ENCODE measurements around the gene TRPV3. TPM values are rescaled to one million over a fixed set of nuclear protein-coding genes. Genes with fewer than 3 reads are reported as not detected.

TRPV3 gene
- total and polyA plus RNA-seq, 2 of the 8 experiments (the other 6 are each of a cell fraction or from before 2014, with no cell fraction given): 0.56 to 1.0 TPM

DNA sequence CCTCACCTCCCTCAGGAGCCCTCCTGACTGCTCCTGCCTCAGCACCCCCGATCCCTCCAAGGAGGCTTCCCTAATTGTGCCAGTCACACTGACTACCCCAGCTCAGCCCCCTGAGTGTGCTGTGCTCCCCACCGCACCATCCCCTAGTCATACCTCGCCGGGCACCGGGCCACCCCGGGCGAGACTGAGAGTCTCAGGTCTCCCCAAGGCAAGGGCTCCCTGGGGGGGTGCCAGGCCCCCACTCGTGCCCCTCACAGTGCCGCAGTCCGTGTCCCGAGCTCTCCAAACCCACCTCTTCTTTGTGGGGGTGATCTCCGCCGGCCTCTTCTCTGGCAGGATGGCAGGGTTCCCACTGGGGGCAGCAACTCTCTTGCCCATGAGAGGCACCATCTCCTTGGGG, 3.2 kb downstream of the TRPV3 start:
- Histone ChIP-seq H3K14ac (ENCODE audit: insufficient read length) (no peak overlapping the region), H3K56ac (replicated peaks; ENCODE audit: insufficient read length, low read depth, low read length) (no peak overlapping the region), H4K5ac (ENCODE audit: insufficient read length, low read depth, low read length) (no peak overlapping the region), H2AFZ (ENCODE audit: low read length) (no peak overlapping the region), H4K8ac (ENCODE audit: extremely low read depth, insufficient read depth, low read length) (no peak overlapping the region), H3K27me3 (replicated peaks in 1 of 4; ENCODE audit: control insufficient read depth in 3 of 4, extremely low read depth in 1 of 4, insufficient read depth in 3 of 4, low read length in 3 of 4) (no peaks in the 10 kb centered on the region), H3K18ac (ENCODE audit: extremely low read depth, low read length) (no peak overlapping the region), H3K27ac (ENCODE audit: low read depth, low read length) (no peak overlapping the region), H3K4me2 (ENCODE audit: insufficient read depth in 1 of 2, low read depth in 2 of 2, low read length in 2 of 2) (no peak overlapping the region), H2BK120ac (replicated peaks; ENCODE audit: low read depth, low read length) (no peak overlapping the region), H3K79me2 (ENCODE audit: control insufficient read depth in 1 of 2, insufficient read depth in 2 of 2, low read length in 2 of 2) (no peaks in the 10 kb centered on the region), H3K23ac (ENCODE audit: insufficient read length) (no peak overlapping the region), H3K4ac (replicated peaks; ENCODE audit: insufficient read length, low read depth, low read length) (no peak overlapping the region), H4K20me1 (replicated peaks in 1 of 2; ENCODE audit: control insufficient read depth in 1 of 2, insufficient read depth in 2 of 2, low read length in 2 of 2) (peaks cover 0 to 4% of the 10 kb centered on the region in 2 experiments), H3K9me3 (ENCODE audit: insufficient read depth in 2 of 2, low read depth in 1 of 2, low read length in 1 of 2) (no peaks in the 10 kb centered on the region), H2BK20ac (ENCODE audit: low read length) (no peak overlapping the region), H2BK15ac (ENCODE audit: low read length) (no peak overlapping the region), H2BK5ac (ENCODE audit: low read depth, low read length) (no peak overlapping the region), H3K36me3 (ENCODE audit: control insufficient read depth in 2 of 4, insufficient read depth in 4 of 4, low read length in 3 of 4) (no peaks in the 10 kb centered on the region), H2BK12ac (ENCODE audit: low read depth, low read length) (no peak overlapping the region), H3K4me1 (replicated peaks in 1 of 4; ENCODE audit: control insufficient read depth in 3 of 4, insufficient read depth in 4 of 4, low read length in 3 of 4) (peaks cover 0 to 4% (median 0%) of the 10 kb centered on the region in 4 experiments; a peak in 1 of 7 replicates), H3K23me2 (ENCODE audit: low read depth, low read length) (peaks cover 6% of the 10 kb centered on the region; the same call in 1 of the 2 replicates), H3K9ac (replicated peaks in 1 of 4; ENCODE audit: extremely low read depth in 1 of 4, low read depth in 3 of 4, low read length in 3 of 4) (no peak overlapping the region), H3K4me3 (ENCODE audit: extremely low read depth in 1 of 4, insufficient read depth in 2 of 4, low read depth in 3 of 4, low read length in 4 of 4) (no peak overlapping the region), H3K79me1 (ENCODE audit: low read depth, low read length) (no peaks in the 10 kb centered on the region), H4K91ac (replicated peaks; ENCODE audit: insufficient read length, low read length) (no peak overlapping the region), H2AK5ac (ENCODE audit: low read depth, low read length) (no peak overlapping the region)
- FAIRE-seq (no peak), DNase-seq (ENCODE audit: low read depth in 1 of 2, low spot score in 2 of 2) (no peak)
- TF ChIP-seq GTF2F1 (IDR thresholded peaks at IDR 0.05; ENCODE audit: borderline replicate concordance, low read depth, low read length): no peak
- no peak for TF ChIP-seq TAF1 (IDR thresholded peaks at IDR 0.05; ENCODE audit: low read depth, low read length)
- no peak for TF ChIP-seq RBBP5 (IDR thresholded peaks at IDR 0.05; ENCODE audit: borderline replicate concordance, low read depth, low read length)
- no peak for TF ChIP-seq SRF (IDR thresholded peaks at IDR 0.05; ENCODE audit: low read depth, low read length)
- TF ChIP-seq SUZ12 (IDR thresholded peaks at IDR 0.05; ENCODE audit: low read length): no peak
- no peak for TF ChIP-seq EGR1 (IDR thresholded peaks at IDR 0.05; ENCODE audit: borderline replicate concordance, low read depth, low read length)
- no peak for TF ChIP-seq SIX5 (IDR thresholded peaks at IDR 0.05; ENCODE audit: low read depth, low read length)
- ChIA-PET CTCF (ENCODE audit: partially characterized antibody) (interaction anchor here (0.6 to 1.3 kb wide), 4 partner anchors 19 to 77 kb away, joined by 3 to 5 read pairs (median 4); no protein-coding TSS in a partner anchor), POLR2A (ENCODE audit: partially characterized antibody) (interaction anchor here (0.7 kb wide), 1 partner anchor 8 kb away, joined by 3 read pairs; no protein-coding TSS in a partner anchor)
- 84% methylated on average over 6 of the region's 13 CpGs; no CpG with 5 or more reads in 1 of the 2 experiments for WGBS, 2 experiments (ENCODE audit: extremely low coverage in 1 of 2, insufficient coverage in 1 of 2, insufficient read length in 1 of 2, insufficient replicate concordance in 2 of 2, low coverage in 1 of 2, low lambda C conversion rate in 2 of 2, missing lambda C conversion rate in 1 of 2)

Data from H1 (cell line).